NCI-H2171 (cell line): ENCODE measurements around the gene FICD.
"Not testable (repeated sequence)": the region's sequence is repeated elsewhere in the genome, so short reads cannot be mapped to it uniquely, and the experiment has no call there.

Source experiments
- DNase-seq: peaks from one replicate; lab custom pipeline; 2025; lab: John Stamatoyannopoulos, UW

FICD gene

GRCh38 chr12:108514973-108515814, at the start of gene FICD:
Gene FICD, plus strand, starts transcription at chr12:108515277. Its CDS starts 1,696 bp downstream, at chr12:108516973.
- peak; percentile 99 for DNase-seq

- no peak for DNase-seq
Observed at GRCh38 chr12:108465417-108465816, 49.7 kb upstream of the FICD start.

- DNase-seq = no peak
Observed at GRCh38 chr12:108468196-108468968, 46.7 kb upstream of the FICD start.

GRCh38 chr12:108473400-108474055, 41.5 kb upstream of the FICD start:
- DNase-seq = no peak

DNA sequence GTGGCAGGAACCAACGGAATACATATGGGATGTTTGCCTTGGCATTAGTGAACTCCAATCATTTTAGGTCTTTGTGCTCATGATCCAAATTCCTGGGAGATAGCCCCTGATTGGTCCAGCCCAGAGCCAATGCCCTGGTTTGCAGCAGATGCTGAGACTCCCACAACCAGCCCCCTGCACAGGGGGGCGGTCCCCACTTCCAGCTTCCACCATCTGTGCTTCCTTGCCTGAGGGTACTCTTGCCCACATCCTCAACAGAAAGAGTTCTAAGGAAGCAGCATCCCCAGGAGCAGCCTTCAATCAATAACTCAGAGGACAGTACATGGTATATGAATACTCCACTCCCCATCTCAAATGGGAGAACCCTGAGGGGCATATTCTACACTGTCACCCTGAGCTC, 39.7 kb upstream of the FICD start:
- DNase-seq = peak; percentile 69

- DNase-seq = no peak
Observed at GRCh38 chr12:108477055-108477880, 37.8 kb upstream of the FICD start.

- no peak for DNase-seq
Observed at GRCh38 chr12:108477881-108478259, 37.2 kb upstream of the FICD start.

GRCh38 chr12:108478611-108479206, 36.4 kb upstream of the FICD start:
- DNase-seq = no peak

- DNase-seq = no peak
Observed at GRCh38 chr12:108479364-108480070, 35.6 kb upstream of the FICD start.

- no peak for DNase-seq
Observed at GRCh38 chr12:108482717-108483212, 32.3 kb upstream of the FICD start.

- DNase-seq = no peak
Observed at GRCh38 chr12:108483213-108484059, 31.6 kb upstream of the FICD start.

DNA sequence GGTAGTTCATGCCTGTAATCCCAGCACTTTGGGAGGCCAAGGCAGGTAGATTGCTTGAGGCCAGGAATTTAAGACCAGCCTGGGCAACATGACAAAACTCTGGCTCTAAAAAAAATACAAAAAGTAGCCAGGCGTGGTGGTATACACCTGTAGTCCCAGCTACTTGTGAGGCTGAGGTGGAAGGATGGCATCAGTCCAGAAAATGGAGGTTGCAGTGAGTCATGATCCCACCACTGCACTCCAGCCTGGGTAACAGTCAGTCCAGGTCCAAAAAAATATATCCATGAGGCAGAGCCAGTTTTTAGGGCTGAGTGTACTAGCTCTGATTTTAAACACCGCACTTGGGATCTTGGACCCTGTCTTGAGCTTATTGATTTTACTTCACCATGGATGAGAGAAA, 30.6 kb upstream of the FICD start:
- no peak for DNase-seq

GRCh38 chr12:108484845-108485244, 30.2 kb upstream of the FICD start:
- no peak for DNase-seq

DNA sequence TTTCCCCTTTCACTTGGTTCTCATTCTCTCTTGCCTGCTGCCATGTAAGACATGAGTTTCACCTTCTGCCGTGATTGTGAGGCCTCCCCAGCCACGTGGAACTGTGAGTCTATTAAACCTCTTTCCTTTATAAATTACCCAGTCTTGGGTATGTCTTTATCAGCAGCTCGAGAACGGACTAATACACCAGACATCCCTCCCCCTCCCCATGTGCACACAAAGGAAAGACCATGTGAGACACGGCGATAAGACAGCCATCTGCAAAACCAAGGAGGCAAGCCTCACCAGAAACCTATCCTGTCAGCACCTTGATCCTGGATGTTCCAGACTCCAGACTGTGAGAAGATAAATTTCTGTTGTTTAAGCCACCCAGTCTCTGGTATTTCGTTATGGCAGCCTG, 29.7 kb upstream of the FICD start:
- not testable (repeated sequence) for DNase-seq

GRCh38 chr12:108487029-108487428, 28.0 kb upstream of the FICD start:
- not testable (repeated sequence) for DNase-seq

- DNase-seq = no peak
Observed at GRCh38 chr12:108491256-108491655, 23.8 kb upstream of the FICD start.

- DNase-seq = no peak
Observed at GRCh38 chr12:108495054-108495453, 20.0 kb upstream of the FICD start.

- no peak for DNase-seq
Observed at GRCh38 chr12:108495823-108496579, 19.1 kb upstream of the FICD start.

DNA sequence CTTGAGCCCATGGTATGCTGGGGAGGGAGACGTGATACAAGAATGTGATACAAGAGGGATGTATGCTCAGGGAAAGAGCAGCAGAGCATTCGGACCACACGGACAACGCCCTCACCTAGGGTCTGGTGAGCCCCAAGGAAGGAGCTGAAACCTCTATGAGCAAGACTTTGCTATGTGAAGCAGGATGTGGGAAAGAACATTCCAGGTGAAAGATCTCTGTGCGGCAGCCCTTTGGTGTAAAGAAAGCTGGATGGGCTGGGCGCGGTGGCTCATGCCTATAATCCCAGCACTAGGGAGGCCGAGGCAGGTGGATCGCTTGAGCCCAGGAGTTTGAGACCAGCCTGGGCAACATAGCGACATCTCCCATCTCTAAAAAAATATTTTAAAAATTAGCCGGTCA, 16.9 kb upstream of the FICD start:
- DNase-seq = no peak
